ENCODE results near the gene IPPK. TPM values are rescaled to one million over a fixed set of nuclear protein-coding genes. Genes with fewer than 3 reads are reported as not detected.

Gene IPPK
- total and polyA plus RNA-seq, 2 donors (not counting 1 experiment from before 2014, with no cell fraction given), result 6.8 to 8.7 TPM

DNA sequence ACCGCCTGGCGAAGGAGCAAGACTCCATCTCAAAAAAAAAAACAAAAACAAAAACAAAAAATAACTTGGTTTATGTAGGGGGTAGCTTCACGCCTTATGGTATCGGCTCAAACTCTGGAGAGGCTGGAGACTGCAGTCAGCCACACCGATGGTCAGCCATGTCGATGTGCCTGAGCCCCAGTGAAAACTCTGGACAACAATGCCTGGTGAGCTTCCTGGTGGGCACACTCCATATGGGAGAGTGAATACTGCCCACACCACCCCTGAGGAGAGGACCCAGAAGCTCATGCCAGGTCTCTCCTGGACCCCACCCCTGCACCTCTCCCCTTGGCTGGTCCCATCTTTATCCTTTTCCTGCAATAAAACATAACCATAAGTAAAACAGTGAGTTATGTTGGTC, 19.6 kb downstream of the IPPK start:
- intact Hi-C loops (cut with micrococcal nuclease), result no loop called here
- peaks cover 11% of the 10 kb centered on the region for H3K9me3 Mint-ChIP-seq (ENCODE audit: insufficient read depth)
- Histone ChIP-seq H3K4me2 (replicated peaks; ENCODE audit: low read depth, low read length, poor library complexity, severe bottlenecking) (no peak overlapping the region), H3K79me2 (ENCODE audit: control insufficient read depth, insufficient read depth, low read length) (peaks cover 8% of the 10 kb centered on the region), H3K27ac (ENCODE audit: low read length in 2 of 2) (no peak overlapping the region), H3K36me3 (replicated peaks in 1 of 2; ENCODE audit: control extremely low read depth in 1 of 2, control insufficient read depth in 1 of 2, extremely low read depth in 1 of 2, insufficient read depth in 2 of 2, low read length in 1 of 2) (peaks cover 0 to 65% of the 10 kb centered on the region in 2 experiments), H3K27me3 (replicated peaks in 1 of 4; ENCODE audit: control extremely low read depth in 1 of 4, control insufficient read depth in 3 of 4, insufficient read depth in 4 of 4, low read length in 3 of 4) (no peaks in the 10 kb centered on the region), H2AFZ (ENCODE audit: insufficient read depth, low read depth, low read length, poor library complexity, severe bottlenecking) (no peak overlapping the region), H3K4me3 (ENCODE audit: control extremely low read depth in 1 of 5, extremely low read depth in 1 of 5, insufficient read depth in 1 of 5, low read depth in 2 of 5, low read length in 4 of 5) (no peak overlapping the region), H3K4me1 (ENCODE audit: control insufficient read depth in 2 of 2, insufficient read depth in 2 of 2, low read length in 2 of 2) (peaks cover 0 to 12% of the 10 kb centered on the region in 2 donors), H4K20me1 (ENCODE audit: control insufficient read depth, insufficient read depth, low read length, poor library complexity, severe bottlenecking) (no peaks in the 10 kb centered on the region), H3K9me3 (ENCODE audit: control extremely low read depth in 1 of 3, control insufficient read depth in 2 of 3, insufficient read depth in 1 of 3, low read length in 2 of 3) (peaks cover 0 to 6% (median 3%) of the 10 kb centered on the region in 3 donors), H3K9ac (ENCODE audit: low read length) (no peak overlapping the region)
- ChIA-PET POLR2A (no interaction called here), CTCF (no interaction called here)
- no peak for ATAC-seq (ENCODE audit: low read depth)
- H3K4me1 Mint-ChIP-seq, result peaks cover 6% of the 10 kb centered on the region
- no peak overlapping the region for H3K4me3 Mint-ChIP-seq
- H3K27ac Mint-ChIP-seq, result no peak overlapping the region
- no peaks in the 10 kb centered on the region for H3K27me3 Mint-ChIP-seq
- no peak for DNase-seq
- no peak for TF ChIP-seq EZH2 (IDR thresholded peaks at IDR 0.05; ENCODE audit: borderline replicate concordance, insufficient read depth, low read depth, low read length, poor library complexity, severe bottlenecking)
- TF ChIP-seq CTCF (IDR thresholded peaks at IDR 0.05), result no peak
- 100% methylated on average over 2 of the region's 6 CpGs for WGBS (ENCODE audit: insufficient coverage)

- WGBS (ENCODE audit: insufficient coverage), result 98% methylated on average over 5 of the region's 5 CpGs
- no peak overlapping the region for H3K27ac ChIP-seq (ENCODE audit: low read length in 2 of 2)
- Mint-ChIP-seq H3K4me3 (no peak overlapping the region), H3K27me3 (no peaks in the 10 kb centered on the region), H3K9me3 (ENCODE audit: insufficient read depth) (peaks cover 13% of the 10 kb centered on the region), H3K4me1 (no peaks in the 10 kb centered on the region), H3K27ac (no peak overlapping the region)
- no peaks in the 10 kb centered on the region for H3K27me3 ChIP-seq (replicated peaks in 1 of 4; ENCODE audit: control extremely low read depth in 1 of 4, control insufficient read depth in 3 of 4, insufficient read depth in 4 of 4, low read length in 3 of 4)
- CTCF ChIA-PET, result no interaction called here
- no peaks in the 10 kb centered on the region for H3K79me2 ChIP-seq (ENCODE audit: control insufficient read depth, insufficient read depth, low read length)
- TF ChIP-seq CTCF (IDR thresholded peaks at IDR 0.05) (no peak), EZH2 (IDR thresholded peaks at IDR 0.05; ENCODE audit: borderline replicate concordance, insufficient read depth, low read depth, low read length, poor library complexity, severe bottlenecking) (no peak)
- H2AFZ ChIP-seq (ENCODE audit: insufficient read depth, low read depth, low read length, poor library complexity, severe bottlenecking), result no peak overlapping the region
- intact Hi-C loops (cut with micrococcal nuclease), result no loop called here
- no peak for ATAC-seq (ENCODE audit: low read depth)
- H3K9ac ChIP-seq (ENCODE audit: low read length), result no peak overlapping the region
- no peak overlapping the region for H3K4me3 ChIP-seq (ENCODE audit: control extremely low read depth in 1 of 5, extremely low read depth in 1 of 5, insufficient read depth in 1 of 5, low read depth in 2 of 5, low read length in 4 of 5)
- peaks cover 0 to 1% of the 10 kb centered on the region in 2 donors for H3K4me1 ChIP-seq (ENCODE audit: control insufficient read depth in 2 of 2, insufficient read depth in 2 of 2, low read length in 2 of 2)
- POLR2A ChIA-PET, result no interaction called here
- H4K20me1 ChIP-seq (ENCODE audit: control insufficient read depth, insufficient read depth, low read length, poor library complexity, severe bottlenecking), result no peaks in the 10 kb centered on the region
- no peak overlapping the region for H3K4me2 ChIP-seq (replicated peaks; ENCODE audit: low read depth, low read length, poor library complexity, severe bottlenecking)
- H3K9me3 ChIP-seq (ENCODE audit: control extremely low read depth in 1 of 3, control insufficient read depth in 2 of 3, insufficient read depth in 1 of 3, low read length in 2 of 3), result peaks cover 0 to 7% (median 4%) of the 10 kb centered on the region in 3 donors
- H3K36me3 ChIP-seq (replicated peaks in 1 of 2; ENCODE audit: control extremely low read depth in 1 of 2, control insufficient read depth in 1 of 2, extremely low read depth in 1 of 2, insufficient read depth in 2 of 2, low read length in 1 of 2), result peaks cover 0 to 69% of the 10 kb centered on the region in 2 experiments
- DNase-seq, result no peak
These were observed 20.9 kb downstream of the IPPK start for GRCh38 chr9:92649007-92649406.
